Measurements from ENCODE around the gene SYNGR2.

SYNGR2 gene

GRCh38 chr17:78127888-78128550 lies 40.4 kb upstream of the SYNGR2 start (continued):
- TF ChIP-seq PBX3 (CRISPR knock-in tag; IDR thresholded peaks at IDR 0.05), result peak; percentile 58; the same call in 1 of the 2 replicates
- TF ChIP-seq ZNF548 (tag by site-specific recombination; IDR thresholded peaks at IDR 0.05), result no peak
- no peak for TF ChIP-seq ZNF341 (tag by site-specific recombination; IDR thresholded peaks at IDR 0.05; ENCODE audit: low read depth)
- no peak for TF ChIP-seq ZNF624 (tag by site-specific recombination; IDR thresholded peaks at IDR 0.05)
- TF ChIP-seq GLIS2 (tag by site-specific recombination; IDR thresholded peaks at IDR 0.05), result 0 out of 2 replicates have a peak, but pooled peaks have one; percentile 63
- 0 out of 2 replicates have a peak, but pooled peaks have one; percentile 31 for TF ChIP-seq ZNF423 (tag by site-specific recombination; IDR thresholded peaks at IDR 0.05)
- TF ChIP-seq PRDM10 (tag by site-specific recombination; IDR thresholded peaks at IDR 0.05), result peak; percentile 85
- TF ChIP-seq ZNF175 (tag by site-specific recombination; IDR thresholded peaks at IDR 0.05), result no peak
- TF ChIP-seq KLF9 (tag by site-specific recombination; IDR thresholded peaks at IDR 0.05; ENCODE audit: low read depth), result 0 out of 2 replicates have a peak, but pooled peaks have one; percentile 16

GRCh38 chr17:78128551-78129350 lies 39.6 kb upstream of the SYNGR2 start, which contains the start of gene TMC6:
TMC6 (minus strand) TSS chr17:78128755; CDS start chr17:78126832, 1,923 bp downstream.
- CTCF ChIA-PET, result interaction anchor here (0.6 to 2.2 kb wide), 7 partner anchors 11 to 232 kb away, joined by 3 to 13 read pairs (median 4); no protein-coding TSS in a partner anchor
- Histone ChIP-seq H3K4me3 (ENCODE audit: low read depth, low read length) (peak within 1 kb of the TSS; percentile 62), H3K36me3 (ENCODE audit: control insufficient read depth in 2 of 2, insufficient read depth in 1 of 2, low read length in 2 of 2) (peaks cover 0 to 4% of the 10 kb centered on the region in 2 experiments; a peak in 1 of 3 replicates), H3K27ac (ENCODE audit: extremely low read depth, low read depth, low read length) (peak within 1 kb of the TSS; percentile 37; the same call in 1 of the 2 replicates), H3K9me3 (ENCODE audit: control insufficient read depth, insufficient read depth, low read depth, low read length) (no peaks in the 10 kb centered on the region), H3K4me1 (ENCODE audit: control insufficient read depth, insufficient read depth, low read length) (peaks cover 6% of the 10 kb centered on the region; the same call in 1 of the 2 replicates)
- POLR2A ChIA-PET, result interaction anchor here (0.6 to 2.1 kb wide), 7 partner anchors 11 to 130 kb away, joined by 3 to 13 read pairs (median 3); partner anchors contain the start of genes AFMID and TK1
- TF ChIP-seq ZNF530 (tag by site-specific recombination; IDR thresholded peaks at IDR 0.05; ENCODE audit: low read depth) (no peak), ZNF561 (tag by site-specific recombination; IDR thresholded peaks at IDR 0.05; ENCODE audit: borderline replicate concordance) (no peak), ZBTB11 (tag by site-specific recombination; conservative IDR thresholded peaks at IDR 0.05; ENCODE audit: low read depth) (no peak), ZNF704 (tag by site-specific recombination; IDR thresholded peaks at IDR 0.05) (no peak), ZNF529 (tag by site-specific recombination; IDR thresholded peaks at IDR 0.05; ENCODE audit: insufficient replicate concordance) (no peak), ZNF580 (tag by site-specific recombination; IDR thresholded peaks at IDR 0.05) (no peak), ZNF513 (tag by site-specific recombination; IDR thresholded peaks at IDR 0.05) (no peak), PRDM10 (tag by site-specific recombination; IDR thresholded peaks at IDR 0.05) (peak; percentile 53), ZNF146 (tag by site-specific recombination; IDR thresholded peaks at IDR 0.05) (no peak), ZNF423 (tag by site-specific recombination; IDR thresholded peaks at IDR 0.05) (no peak)

All from HEK293 (cell line).